ENCODE data around the gene GRIA1.

The GRIA1 gene

GRCh38 chr5:153537207-153537606 lies 46.7 kb downstream of the GRIA1 start:
- no peaks in the 10 kb centered on the region for H3K36me3 ChIP-seq (ENCODE audit: insufficient read depth, low read length)
- H3K27me3 ChIP-seq (ENCODE audit: insufficient read depth, low read length, poor library complexity, severe bottlenecking): no peaks in the 10 kb centered on the region
- H3F3A ChIP-seq (ENCODE audit: low read depth): no peaks in the 10 kb centered on the region
- no peaks in the 10 kb centered on the region for H3K9me2 ChIP-seq (replicated peaks; ENCODE audit: low read depth, low read length)
- no peak overlapping the region for H2AFZ ChIP-seq (ENCODE audit: low read length)
- no peaks in the 10 kb centered on the region for H4K20me1 ChIP-seq (ENCODE audit: insufficient read depth, low read length, poor library complexity, severe bottlenecking)
- TF ChIP-seq CTCF (conservative IDR thresholded peaks at IDR 0.05; ENCODE audit: low read length) (no peak), EZH2phosphoT487 (IDR thresholded peaks at IDR 0.05; ENCODE audit: borderline replicate concordance) (no peak)
- no peaks in the 10 kb centered on the region for H3K9me3 ChIP-seq (ENCODE audit: insufficient read depth, low read depth, low read length)
- no peak overlapping the region for H3K4me3 ChIP-seq (ENCODE audit: low read length, poor library complexity, severe bottlenecking)
- H3K4me1 ChIP-seq (ENCODE audit: insufficient read depth, low read length, poor library complexity, severe bottlenecking): no peaks in the 10 kb centered on the region
- H3K9ac ChIP-seq (ENCODE audit: low read depth, low read length, poor library complexity, severe bottlenecking): no peak overlapping the region
- H3K4me2 ChIP-seq (ENCODE audit: low read depth, low read length, poor library complexity, severe bottlenecking): no peak overlapping the region
- no peaks in the 10 kb centered on the region for H3K79me2 ChIP-seq (ENCODE audit: insufficient read depth, low read length)

GRCh38 chr5:153539983-153540382 lies 49.5 kb downstream of the GRIA1 start:
- no peak overlapping the region for H2AFZ ChIP-seq (ENCODE audit: low read length)
- no peak overlapping the region for H3K4me2 ChIP-seq (ENCODE audit: low read depth, low read length, poor library complexity, severe bottlenecking)
- H3K4me1 ChIP-seq (ENCODE audit: insufficient read depth, low read length, poor library complexity, severe bottlenecking): no peaks in the 10 kb centered on the region
- TF ChIP-seq CTCF (conservative IDR thresholded peaks at IDR 0.05; ENCODE audit: low read length) (no peak), EZH2phosphoT487 (IDR thresholded peaks at IDR 0.05; ENCODE audit: borderline replicate concordance) (no peak)
- H3F3A ChIP-seq (ENCODE audit: low read depth): no peaks in the 10 kb centered on the region
- no peaks in the 10 kb centered on the region for H3K79me2 ChIP-seq (ENCODE audit: insufficient read depth, low read length)
- H3K36me3 ChIP-seq (ENCODE audit: insufficient read depth, low read length): no peaks in the 10 kb centered on the region
- H4K20me1 ChIP-seq (ENCODE audit: insufficient read depth, low read length, poor library complexity, severe bottlenecking): no peaks in the 10 kb centered on the region
- H3K27me3 ChIP-seq (ENCODE audit: insufficient read depth, low read length, poor library complexity, severe bottlenecking): no peaks in the 10 kb centered on the region
- H3K4me3 ChIP-seq (ENCODE audit: low read length, poor library complexity, severe bottlenecking): no peak overlapping the region
- no peak overlapping the region for H3K9ac ChIP-seq (ENCODE audit: low read depth, low read length, poor library complexity, severe bottlenecking)
- H3K9me3 ChIP-seq (ENCODE audit: insufficient read depth, low read depth, low read length): no peaks in the 10 kb centered on the region
- H3K9me2 ChIP-seq (replicated peaks; ENCODE audit: low read depth, low read length): no peaks in the 10 kb centered on the region

GRCh38 chr5:153542536-153542935 lies 52.1 kb downstream of the GRIA1 start:
- H3K9me3 ChIP-seq (ENCODE audit: insufficient read depth, low read depth, low read length): no peaks in the 10 kb centered on the region
- H4K20me1 ChIP-seq (ENCODE audit: insufficient read depth, low read length, poor library complexity, severe bottlenecking): no peaks in the 10 kb centered on the region
- no peak overlapping the region for H2AFZ ChIP-seq (ENCODE audit: low read length)
- no peak for TF ChIP-seq EZH2phosphoT487 (IDR thresholded peaks at IDR 0.05; ENCODE audit: borderline replicate concordance)
- TF ChIP-seq CTCF (conservative IDR thresholded peaks at IDR 0.05; ENCODE audit: low read length): no peak
- H3F3A ChIP-seq (ENCODE audit: low read depth): no peaks in the 10 kb centered on the region
- no peak overlapping the region for H3K9ac ChIP-seq (ENCODE audit: low read depth, low read length, poor library complexity, severe bottlenecking)
- H3K4me2 ChIP-seq (ENCODE audit: low read depth, low read length, poor library complexity, severe bottlenecking): no peak overlapping the region
- no peaks in the 10 kb centered on the region for H3K36me3 ChIP-seq (ENCODE audit: insufficient read depth, low read length)
- no peak overlapping the region for H3K4me3 ChIP-seq (ENCODE audit: low read length, poor library complexity, severe bottlenecking)
- H3K9me2 ChIP-seq (replicated peaks; ENCODE audit: low read depth, low read length): no peaks in the 10 kb centered on the region
- H3K4me1 ChIP-seq (ENCODE audit: insufficient read depth, low read length, poor library complexity, severe bottlenecking): no peaks in the 10 kb centered on the region
- no peaks in the 10 kb centered on the region for H3K79me2 ChIP-seq (ENCODE audit: insufficient read depth, low read length)
- H3K27me3 ChIP-seq (ENCODE audit: insufficient read depth, low read length, poor library complexity, severe bottlenecking): no peaks in the 10 kb centered on the region

All from Loucy (cell line).